H1 (cell line): Measurements from ENCODE around the gene CD63.

Experiments used
- CEBPB ChIP-seq: IDR thresholded peaks from 2 replicates; pipeline ENCODE4 v1.6.1; 2012; ENCODE audit warnings: low read depth, low read length
- CHD1 ChIP-seq: IDR thresholded peaks from 2 replicates; pipeline ENCODE4 v1.6.1; 2012; ENCODE audit warnings: low read depth, low read length, improper control_type of control experiment
- CHD2 ChIP-seq: IDR thresholded peaks from 2 replicates; pipeline ENCODE4 v1.6.1; 2012; ENCODE audit warnings: low read length, improper control_type of control experiment
- CREB1 ChIP-seq: IDR thresholded peaks from 2 replicates; pipeline ENCODE4 v1.6.1; 2012; ENCODE audit warnings: inconsistent platforms
- MAX ChIP-seq: IDR thresholded peaks from 2 replicates; pipeline ENCODE4 v1.6.1; 2012; ENCODE audit warnings: inconsistent platforms
- POLR2A ChIP-seq, 2 experiments: IDR thresholded peaks; 1 replicate in 1 of 2; 2 replicates in 1 of 2; pipeline ENCODE4 v1.6.1; 2011; ENCODE audit warnings: low read depth in 2 of 2, low read length in 2 of 2, mild to moderate bottlenecking in 2 of 2; ENCODE audit errors: control extremely low read depth in 1 of 2
- RAD21 ChIP-seq, 2 experiments: IDR thresholded peaks in 1 of 2; conservative IDR thresholded peaks in 1 of 2; 2 replicates each; pipeline ENCODE4 v1.6.1; 2011; ENCODE audit warnings: low read depth in 2 of 2, low read length in 2 of 2, improper control_type of control experiment in 1 of 2, inconsistent platforms in 1 of 2, mild to moderate bottlenecking in 1 of 2, moderate library complexity in 1 of 2
- RXRA ChIP-seq: IDR thresholded peaks from 2 replicates; pipeline ENCODE4 v1.6.1; 2011; ENCODE audit warnings: low read depth, mild to moderate bottlenecking, low read length, moderate library complexity; ENCODE audit not compliant: insufficient read depth
- SAP30 ChIP-seq: fragments of 300-600 bp; sonication (generic); IDR thresholded peaks from 2 replicates; pipeline ENCODE4 v1.7.1; 2012; ENCODE audit warnings: low read length, moderate library complexity, mild to moderate bottlenecking, inconsistent platforms; ENCODE audit not compliant: insufficient read depth, insufficient replicate concordance
- SUZ12 ChIP-seq: fragments of 200-600 bp; sonication (generic); IDR thresholded peaks from 2 replicates; pipeline ENCODE4 v1.6.1; 2012; ENCODE audit warnings: mild to moderate bottlenecking, inconsistent platforms, low read length, moderate library complexity, mixed read lengths
- TF ChIP-seq, protein P1 (sequence below): IDR thresholded peaks from 2 replicates; pipeline ENCODE4 v1.6.1; 2011; ENCODE audit warnings: low read length, improper control_type of control experiment
- TF ChIP-seq, protein P2 (sequence below), 3 experiments: IDR thresholded peaks; 1 replicate in 2 of 3; 2 replicates in 1 of 3; pipeline versions ENCODE4 v1.5.1 to v1.6.1; 2011; ENCODE audit warnings: low read length in 3 of 3, mild to moderate bottlenecking in 3 of 3, inconsistent platforms in 2 of 3, low read depth in 1 of 3, moderate library complexity in 1 of 3; ENCODE audit not compliant: insufficient read depth in 1 of 3; ENCODE audit errors: control extremely low read depth in 1 of 3

- no peak for TF ChIP-seq RXRA
- no peak for TF ChIP-seq POLR2A (IDR thresholded peaks at IDR 0.05; ENCODE audit: control extremely low read depth in 1 of 2, low read depth in 2 of 2, low read length in 2 of 2)
- TF ChIP-seq, protein P1, sequence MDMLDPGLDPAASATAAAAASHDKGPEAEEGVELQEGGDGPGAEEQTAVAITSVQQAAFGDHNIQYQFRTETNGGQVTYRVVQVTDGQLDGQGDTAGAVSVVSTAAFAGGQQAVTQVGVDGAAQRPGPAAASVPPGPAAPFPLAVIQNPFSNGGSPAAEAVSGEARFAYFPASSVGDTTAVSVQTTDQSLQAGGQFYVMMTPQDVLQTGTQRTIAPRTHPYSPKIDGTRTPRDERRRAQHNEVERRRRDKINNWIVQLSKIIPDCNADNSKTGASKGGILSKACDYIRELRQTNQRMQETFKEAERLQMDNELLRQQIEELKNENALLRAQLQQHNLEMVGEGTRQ, result no peak
- TF ChIP-seq CEBPB, result no peak
- no peak for TF ChIP-seq CHD2
- TF ChIP-seq SUZ12, result no peak
- TF ChIP-seq, protein P2, sequence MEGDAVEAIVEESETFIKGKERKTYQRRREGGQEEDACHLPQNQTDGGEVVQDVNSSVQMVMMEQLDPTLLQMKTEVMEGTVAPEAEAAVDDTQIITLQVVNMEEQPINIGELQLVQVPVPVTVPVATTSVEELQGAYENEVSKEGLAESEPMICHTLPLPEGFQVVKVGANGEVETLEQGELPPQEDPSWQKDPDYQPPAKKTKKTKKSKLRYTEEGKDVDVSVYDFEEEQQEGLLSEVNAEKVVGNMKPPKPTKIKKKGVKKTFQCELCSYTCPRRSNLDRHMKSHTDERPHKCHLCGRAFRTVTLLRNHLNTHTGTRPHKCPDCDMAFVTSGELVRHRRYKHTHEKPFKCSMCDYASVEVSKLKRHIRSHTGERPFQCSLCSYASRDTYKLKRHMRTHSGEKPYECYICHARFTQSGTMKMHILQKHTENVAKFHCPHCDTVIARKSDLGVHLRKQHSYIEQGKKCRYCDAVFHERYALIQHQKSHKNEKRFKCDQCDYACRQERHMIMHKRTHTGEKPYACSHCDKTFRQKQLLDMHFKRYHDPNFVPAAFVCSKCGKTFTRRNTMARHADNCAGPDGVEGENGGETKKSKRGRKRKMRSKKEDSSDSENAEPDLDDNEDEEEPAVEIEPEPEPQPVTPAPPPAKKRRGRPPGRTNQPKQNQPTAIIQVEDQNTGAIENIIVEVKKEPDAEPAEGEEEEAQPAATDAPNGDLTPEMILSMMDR (IDR thresholded peaks at IDR 0.05; ENCODE audit: control extremely low read depth in 1 of 3, insufficient read depth in 1 of 3, low read depth in 1 of 3, low read length in 3 of 3), result no peak
- no peak for TF ChIP-seq CREB1
- no peak for TF ChIP-seq RAD21 (IDR thresholded peaks at IDR 0.05 in 1 of 2, conservative IDR thresholded peaks at IDR 0.05 in 1 of 2; ENCODE audit: low read depth in 2 of 2, low read length in 2 of 2)
- TF ChIP-seq MAX, result no peak
- TF ChIP-seq CHD1, result no peak
- TF ChIP-seq SAP30, result no peak
These were observed 19.6 kb upstream of the CD63 start for GRCh38 chr12:55748230-55748993.
